GM13977 (cell line): Measurements from ENCODE around the gene INTS6L.

Experiments used
- DNase-seq: peaks from one replicate; pipeline ENCODE4 v3.0.0; 2012; ENCODE audit warnings: low spot score
- CTCF ChIP-seq: IDR thresholded peaks from 2 replicates; pipeline ENCODE4 v1.5.1; 2012; ENCODE audit warnings: mild to moderate bottlenecking, control low read depth; ENCODE audit not compliant: insufficient read depth; ENCODE audit errors: extremely low read depth, missing control alignments
- in situ Hi-C: fragments of 300-500 bp; cut with MboI; formaldehyde crosslinking; loops from one replicate; pipeline ENCODE4 v1.12.0; 2022; ENCODE audit warnings: low sequenced_read_pairs, low pct_unique_long_range_greater_than_20kb, mixed read lengths, inconsistent platforms; ENCODE audit not compliant: unreplicated experiment

The INTS6L gene

GRCh38 chrX:135544338-135544948 is 24.0 kb downstream of the INTS6L start:
- DNase-seq = no peak
- in situ Hi-C loops = no loop called here
- no peak for TF ChIP-seq CTCF

GRCh38 chrX:135547767-135548166 is 27.3 kb downstream of the INTS6L start:
- in situ Hi-C loops = no loop called here
- no peak for TF ChIP-seq CTCF

GRCh38 chrX:135549519-135549918 is 29.1 kb downstream of the INTS6L start:
- TF ChIP-seq CTCF = no peak
- in situ Hi-C loops = no loop called here
- no peak for DNase-seq

More at GRCh38 chrX:135547767-135548166, 27.3 kb downstream of the INTS6L start:
- no peak for DNase-seq

GRCh38 chrX:135556055-135556454 is 35.6 kb downstream of the INTS6L start:
- in situ Hi-C loops = no loop called here
- no peak for DNase-seq
- no peak for TF ChIP-seq CTCF

GRCh38 chrX:135557344-135557743 is 36.9 kb downstream of the INTS6L start:
- no peak for TF ChIP-seq CTCF
- no peak for DNase-seq
- in situ Hi-C loops = no loop called here

GRCh38 chrX:135572436-135572835 is 52.0 kb downstream of the INTS6L start:
- peak; percentile 31 for TF ChIP-seq CTCF
- DNase-seq = no peak
- in situ Hi-C loops = no loop called here
